HepG2 (cell line): ENCODE data around the gene AJUBA. TPM values are rescaled to one million over a fixed set of nuclear protein-coding genes. Genes with fewer than 3 reads are reported as not detected.

Source experiments
- ATAC-seq: fragments of 200-7000 bp; cut with Tn5 transposase; 3 replicates; pipeline ENCODE4 v1.9.1; 2020; ENCODE audit warnings: mild to moderate bottlenecking, moderate library complexity
- BruUV-seq: library from RNA; stranded (reverse); fragments of 400-500 nt; replicated peaks from 2 replicates; lab custom pipeline; 2021; lab: Mats Ljungman, UMichigan
- CTCF ChIA-PET: fragments of 300-600 bp; formaldehyde crosslinking; extraction: SDS; loops from one replicate; lab custom pipeline; 2021; ENCODE audit warnings: low total read pairs, inconsistent platforms, low intra/inter-chr PET ratio; lab: Yijun Ruan, JAX
- POLR2A ChIA-PET: fragments of 350-600 bp; sonication (Branson Sonifier 250); formaldehyde crosslinking; loops from one replicate; lab custom pipeline; 2020; ENCODE audit warnings: antibody characterized with exemption, inconsistent platforms; lab: Yijun Ruan, JAX
- DNase-seq: peaks from one replicate; pipeline ENCODE4 v3.0.0-alpha.2; 2015; ENCODE audit warnings: low spot score
- FAIRE-seq: peaks from 3 replicates; lab custom pipeline; 2011; peaks lifted over from hg19 to GRCh38; lab: Jason Lieb, UNC
- H2AFZ ChIP-seq: one replicate; pipeline ENCODE4 v1.6.1; 2011; ENCODE audit warnings: low read length, inconsistent platforms
- H3K27ac ChIP-seq: fragments of 300-600 bp; 3 replicates; pipeline ENCODE4 v1.8.0; 2011; ENCODE audit warnings: mixed run types, mild to moderate bottlenecking, mixed read lengths, low read length, inconsistent platforms; ENCODE audit not compliant: insufficient read depth; ENCODE audit errors: extremely low read length
- H3K27me3 ChIP-seq, 2 experiments: fragments of 200-600 bp in 1 of 2; 2 replicates in 1 of 2; 3 replicates in 1 of 2; pipeline versions ENCODE4 v1.6.0 to v1.8.0; 2011; ENCODE audit warnings: low read length in 2 of 2, mild to moderate bottlenecking in 2 of 2, moderate library complexity in 2 of 2, inconsistent platforms in 1 of 2; ENCODE audit not compliant: insufficient read depth in 2 of 2, control insufficient read depth in 1 of 2
- H3K36me3 ChIP-seq, 2 experiments: fragments of 200-600 bp in 1 of 2; replicated peaks in 1 of 2; 2 replicates in 1 of 2; 3 replicates in 1 of 2; pipeline versions ENCODE4 v1.5.1 to v1.8.0; 2011; ENCODE audit warnings: low read length in 2 of 2, inconsistent platforms in 1 of 2; ENCODE audit not compliant: insufficient read depth in 2 of 2, control insufficient read depth in 1 of 2
- H3K4me1 ChIP-seq: 2 replicates; pipeline ENCODE4 v1.5.1; 2012; ENCODE audit warnings: low read length, inconsistent platforms; ENCODE audit not compliant: insufficient read depth
- H3K4me2 ChIP-seq: 2 replicates; pipeline ENCODE4 v1.6.0; 2011; ENCODE audit warnings: low read depth, low read length, inconsistent platforms
- H3K4me3 ChIP-seq, 3 experiments: fragments of 200-600 bp in 1 of 3; sonication (generic), shearing (Covaris generic) in 1 of 3; replicated peaks in 1 of 3; 2 replicates each; pipeline ENCODE4 v1.5.1; 2011 to 2016; ENCODE audit warnings: low read length in 3 of 3, inconsistent platforms in 2 of 3, low read depth in 2 of 3, mild to moderate bottlenecking in 2 of 3, control low read depth in 1 of 3, mixed read lengths in 1 of 3; ENCODE audit not compliant: insufficient read depth in 1 of 3
- H3K79me2 ChIP-seq: one replicate; pipeline ENCODE4 v1.6.1; 2011; ENCODE audit warnings: low read length, inconsistent platforms; ENCODE audit not compliant: insufficient read depth
- H3K9ac ChIP-seq: 2 replicates; pipeline ENCODE4 v1.6.0; 2011; ENCODE audit warnings: mild to moderate bottlenecking, low read depth, low read length, inconsistent platforms; ENCODE audit not compliant: insufficient read depth
- H3K9me3 ChIP-seq: 2 replicates; pipeline ENCODE4 v1.5.1; 2012; ENCODE audit warnings: mild to moderate bottlenecking, low read length
- H4K20me1 ChIP-seq: 2 replicates; pipeline ENCODE4 v1.6.0; 2011; ENCODE audit warnings: inconsistent platforms, mild to moderate bottlenecking, low read length, moderate library complexity; ENCODE audit not compliant: insufficient read depth
- CHD4 ChIP-seq: fragments of 200-600 bp; sonication (generic); IDR thresholded peaks from 2 replicates; pipeline ENCODE4 v1.7.0; 2017; ENCODE audit warnings: mild to moderate bottlenecking, low read length, borderline replicate concordance
- SMAD9 ChIP-seq: sonication (generic); formaldehyde crosslinking; IDR thresholded peaks from 2 replicates; pipeline ENCODE4 v1.5.1; 2020; ENCODE audit warnings: mild to moderate bottlenecking, missing genetic modification reagents
- ZEB1 ChIP-seq: IDR thresholded peaks from 2 replicates; pipeline ENCODE4 v1.6.1; 2012; ENCODE audit warnings: mild to moderate bottlenecking, low read depth, inconsistent platforms; ENCODE audit not compliant: insufficient replicate concordance
- ZNF253 ChIP-seq: sonication (generic); formaldehyde crosslinking; IDR thresholded peaks from 2 replicates; pipeline ENCODE4 v1.8.0; 2022; ENCODE audit warnings: mild to moderate bottlenecking, missing genetic modification reagents, borderline replicate concordance
- ZNF33A ChIP-seq: sonication (generic); formaldehyde crosslinking; IDR thresholded peaks from 2 replicates; pipeline ENCODE4 v1.5.1; 2020; ENCODE audit warnings: missing genetic modification reagents, mild to moderate bottlenecking, moderate library complexity, borderline replicate concordance
- ZNF629 ChIP-seq: sonication (generic); formaldehyde crosslinking; conservative IDR thresholded peaks from 2 replicates; pipeline ENCODE4 v1.5.0; 2020; ENCODE audit warnings: missing genetic modification reagents
- ZSCAN21 ChIP-seq: sonication (generic); formaldehyde crosslinking; IDR thresholded peaks from 2 replicates; pipeline ENCODE4 v1.8.0; 2022; ENCODE audit warnings: mild to moderate bottlenecking, missing genetic modification reagents, moderate library complexity, borderline replicate concordance
- WGBS: methylation state at CpG from one replicate; pipeline ENCODE4 v1.1.6; 2017; ENCODE audit warnings: low lambda C conversion rate; 5-methylcytosine and 5-hydroxymethylcytosine counted together
- in situ Hi-C: cut with HindIII; loops from 2 replicates; pipeline ENCODE4 v1.10.0; 2017; ENCODE audit warnings: low pct_unique_long_range_greater_than_20kb; ENCODE audit not compliant: extremely low pct_ligation_motif_present
- intact Hi-C: fragments of 100-400 bp; cut with micrococcal nuclease; formaldehyde crosslinking; loops from one replicate; pipeline ENCODE4 v1.10.0; 2022; ENCODE audit not compliant: unreplicated experiment
- polyA plus RNA-seq, 8 experiments: library from polyadenylated mRNA; depleted of rRNA in 3 of 8; stranded (reverse) in 7 of 8; unstranded in 1 of 8; fragments of >200 nt; fragmentation: Illumina TruSeq in 4 of 8; extraction: Trizol in 4 of 8; gene quantifications; 2 replicates each; pipeline versions ENCODE4 v1.2.1 to v1.2.3, GENCODE V29; 2011 to 2016; ENCODE audit warnings: low read depth in 4 of 8, missing spikeins in 1 of 8, mixed read lengths in 1 of 8; ENCODE audit not compliant: insufficient read depth in 1 of 8
- total RNA-seq, 5 experiments: library from RNA; depleted of rRNA; stranded (reverse); fragments of >200 nt; fragmentation: Illumina TruSeq; extraction: Trizol; gene quantifications; 2 replicates each; pipeline ENCODE4 v1.2.3, GENCODE V29; 2016; ENCODE audit warnings: low read depth in 1 of 5

AJUBA gene
- total and polyA plus RNA-seq, 2 of the 13 experiments (the other 11 are each of a cell fraction or from before 2014, with no cell fraction given), result 157 to 241 TPM

GRCh38 chr14:22939684-22940083, 42.7 kb downstream of the AJUBA start (continued):
- TF ChIP-seq ZNF253 (no peak), ZNF33A (CRISPR knock-in tag) (no peak)

GRCh38 chr14:22935156-22935555, 47.2 kb downstream of the AJUBA start:
- no peaks in the 10 kb centered on the region for H3K79me2 ChIP-seq
- no peak overlapping the region for H3K27ac ChIP-seq
- CTCF ChIA-PET, result no interaction called here
- no peak overlapping the region for H3K4me3 ChIP-seq
- peaks cover 0 to 1% of the 10 kb centered on the region in 2 experiments; a peak in 1 of 5 replicates for H3K36me3 ChIP-seq
- in situ Hi-C loops, result no loop called here
- H3K9ac ChIP-seq, result no peak overlapping the region
- H3K9me3 ChIP-seq, result no peaks in the 10 kb centered on the region
- intact Hi-C loops, result no loop called here
- 80% methylated on average over 1 of the region's 1 CpG for WGBS
- POLR2A ChIA-PET, result interaction anchor here (1.1 to 1.5 kb wide), 4 partner anchors 41 to 123 kb away, joined by 3 to 4 read pairs (median 3); partner anchors contain the start of gene AJUBA
- no peak overlapping the region for H2AFZ ChIP-seq
- BruUV-seq, result no TSS peak
- no peak overlapping the region for H3K4me2 ChIP-seq
- ATAC-seq (no peak), DNase-seq (no peak), FAIRE-seq (no peak)
- 0 out of 2 replicates have a peak, but pooled peaks cover 5% of the 10 kb centered on the region for H3K4me1 ChIP-seq
- TF ChIP-seq ZNF629 (CRISPR knock-in tag), result peak; percentile 93
- TF ChIP-seq ZSCAN21 (CRISPR knock-in tag), result no peak
- TF ChIP-seq ZEB1, result no peak
- TF ChIP-seq SMAD9 (CRISPR knock-in tag), result no peak
- peak; percentile 80; the same call in 1 of the 2 replicates for TF ChIP-seq CHD4
- H4K20me1 ChIP-seq, result no peaks in the 10 kb centered on the region
- no peaks in the 10 kb centered on the region; a peak in 1 of 5 replicates for H3K27me3 ChIP-seq
